SU-DHL-6 (cell line): ENCODE results near the gene WIZ.

Source experiments
- CTCF ChIP-seq: fragments of 200-600 bp; sonication (generic); IDR thresholded peaks from one replicate; pipeline ENCODE4 v1.5.1; 2017; ENCODE audit warnings: antibody characterized with exemption, mild to moderate bottlenecking, low read length, moderate library complexity; ENCODE audit not compliant: insufficient read depth, poor library complexity, severe bottlenecking
- EZH2phosphoT487 ChIP-seq: fragments of 200-600 bp; sonication (generic), shearing (Covaris generic); conservative IDR thresholded peaks from 2 replicates; pipeline ENCODE4 v1.6.1; 2018; ENCODE audit warnings: mild to moderate bottlenecking, antibody characterized with exemption, low read length, moderate library complexity, mixed read lengths

GRCh38 chr19:15381864-15382263, 67.9 kb downstream of the WIZ start:
- no peak for TF ChIP-seq CTCF
- no peak for TF ChIP-seq EZH2phosphoT487
